Activated T-cell treated with anti-CD3 and anti-CD28 coated beads for 24 hours (primary cell): ENCODE results near the gene RAB5IF.
"Not testable (repeated sequence)": the region's sequence is repeated elsewhere in the genome, so short reads cannot be mapped to it uniquely, and the experiment has no call there.

Experiments
- DNase-seq: peaks from one replicate; pipeline ENCODE4 v3.0.0-alpha.2; 2020; ENCODE audit warnings: low read depth

The RAB5IF gene

DNA sequence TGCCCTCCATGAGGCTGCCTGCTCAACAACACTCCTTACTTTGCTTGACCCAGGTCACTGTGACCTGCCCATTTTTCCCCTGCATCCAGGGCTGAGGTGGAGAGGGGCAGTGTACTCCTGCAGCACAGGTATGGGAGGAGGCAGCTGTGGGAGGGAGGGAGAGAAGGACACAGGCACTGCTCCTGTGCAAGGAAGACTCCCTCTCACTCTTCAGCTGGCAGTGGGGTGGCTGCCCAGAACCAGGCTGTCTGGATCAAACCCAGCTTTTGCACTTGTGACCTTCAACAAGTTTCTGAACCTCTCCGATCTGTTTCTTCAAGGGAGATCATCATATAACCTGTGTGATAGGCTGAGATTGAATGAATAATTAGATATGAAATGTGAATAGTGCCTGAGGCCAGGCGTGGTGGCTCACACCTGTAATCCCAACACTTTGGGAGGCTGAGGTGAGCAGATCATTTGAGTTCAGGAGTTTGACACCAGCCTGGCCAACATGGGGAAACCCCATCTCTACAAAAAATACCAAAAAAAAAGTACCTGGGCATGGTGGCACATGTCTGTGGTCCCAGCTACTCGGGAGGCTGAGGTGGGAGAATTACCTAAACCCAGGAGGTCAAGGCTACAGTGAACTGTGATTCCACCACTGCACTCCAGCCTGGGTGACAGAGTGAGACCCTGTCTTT lies 18.1 kb upstream of the RAB5IF start:
- DNase-seq, result no peak

DNA sequence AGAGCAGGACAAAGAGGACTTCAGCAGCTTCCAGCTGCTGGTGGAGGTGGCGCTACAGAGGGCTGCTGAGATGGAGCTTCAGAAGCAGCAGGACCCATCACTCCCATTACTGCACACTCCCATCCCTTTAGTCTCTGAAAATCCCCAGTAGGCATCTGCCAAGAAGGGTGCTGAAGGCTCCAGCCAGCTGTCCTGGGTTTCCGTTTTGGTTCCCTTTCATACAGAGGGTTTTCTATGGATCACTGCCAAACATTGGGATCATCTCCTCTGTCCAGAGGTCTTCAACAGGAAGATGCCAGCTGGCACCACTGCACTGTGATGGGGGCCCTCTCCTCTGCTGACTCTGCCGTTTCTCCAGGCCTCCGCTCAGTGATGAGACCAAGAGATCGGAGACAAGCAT lies 14.3 kb upstream of the RAB5IF start:
- no peak for DNase-seq

DNA sequence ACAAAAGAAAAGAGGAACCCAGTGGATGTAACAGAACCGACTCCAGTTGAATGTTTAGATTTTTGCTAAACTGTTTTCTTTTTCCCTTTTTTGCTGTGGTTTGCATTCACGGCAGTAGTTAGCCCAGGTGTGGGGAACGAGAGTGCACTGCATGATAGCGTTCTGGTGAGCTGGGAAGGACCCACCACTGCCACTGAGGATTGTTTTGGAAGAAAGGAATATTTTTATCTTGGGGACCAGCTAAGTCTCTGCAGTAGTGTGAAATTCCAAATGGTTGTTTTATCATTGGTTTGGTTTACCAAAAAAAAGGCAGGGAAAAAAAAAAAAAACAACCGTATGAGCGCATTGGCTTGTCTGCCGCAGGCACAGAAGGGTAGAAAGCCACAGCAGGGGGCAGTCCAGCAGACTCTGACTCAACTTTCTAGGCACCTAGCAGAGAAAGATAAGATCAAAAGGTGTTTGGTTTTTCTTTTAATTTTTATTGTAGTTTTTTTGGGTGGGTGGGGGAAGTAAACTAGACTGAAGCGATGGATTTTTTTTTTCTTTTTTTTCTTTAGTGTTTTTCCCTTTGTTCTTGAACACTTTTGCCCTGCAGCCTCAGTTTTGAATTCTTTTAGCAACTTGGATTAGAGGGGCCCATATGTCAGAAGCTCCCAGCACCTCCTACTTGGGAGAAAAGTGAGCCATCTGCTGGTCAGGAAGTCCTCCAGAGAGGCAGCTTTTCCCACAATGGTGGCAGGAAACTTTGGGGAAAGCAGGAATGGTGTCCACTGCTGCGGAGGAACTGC lies 13.5 kb upstream of the RAB5IF start:
- no peak for DNase-seq

DNA sequence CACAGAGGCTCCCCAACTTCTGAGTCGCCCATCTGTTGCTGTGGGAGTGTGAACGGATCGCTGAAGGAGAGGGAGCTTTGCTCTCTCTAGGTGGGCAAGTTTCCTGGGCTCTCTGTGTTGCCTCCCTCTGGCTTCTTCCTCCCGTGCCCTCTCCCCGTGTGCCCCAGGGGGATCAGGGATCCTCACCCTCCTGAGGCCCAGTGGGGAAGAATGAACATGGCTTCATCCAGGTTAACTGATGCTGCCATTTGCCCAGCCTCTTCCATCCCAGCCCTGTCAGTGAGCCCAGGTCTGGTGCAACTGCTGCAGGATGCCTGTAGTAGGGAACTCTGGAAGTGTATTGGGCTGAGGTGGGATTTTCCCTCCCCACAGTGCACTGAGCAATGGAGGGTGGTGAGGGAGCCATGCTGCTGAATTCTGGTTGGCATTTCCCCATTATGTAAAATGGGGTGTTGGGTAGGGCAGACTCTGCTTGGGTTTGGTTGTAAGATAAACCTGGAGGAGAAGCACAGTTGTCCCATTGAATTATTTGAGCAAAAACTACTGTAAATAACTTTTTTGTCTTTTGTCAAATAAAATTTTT lies 12.1 kb upstream of the RAB5IF start:
- DNase-seq, result no peak

DNA sequence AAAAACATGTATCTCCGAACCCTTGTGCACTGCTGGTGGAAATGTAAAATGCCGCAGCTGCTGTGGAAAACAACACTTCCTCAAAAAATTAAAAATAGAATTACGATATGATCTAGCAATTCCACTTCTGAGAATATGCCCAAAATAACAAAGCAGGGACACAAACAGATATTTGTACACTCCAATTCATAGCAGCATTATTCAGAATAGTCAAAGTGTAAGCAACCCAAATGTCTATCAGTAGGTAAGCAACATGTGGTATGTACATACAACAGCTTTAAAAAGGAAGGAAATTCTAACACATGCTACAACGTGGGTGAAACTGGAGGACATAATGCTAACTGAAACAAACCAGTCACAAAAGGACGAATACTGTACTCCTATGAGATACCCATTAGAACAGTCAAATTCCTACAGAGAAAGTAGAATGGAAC lies 5.7 kb upstream of the RAB5IF start:
- DNase-seq, result no peak

DNA sequence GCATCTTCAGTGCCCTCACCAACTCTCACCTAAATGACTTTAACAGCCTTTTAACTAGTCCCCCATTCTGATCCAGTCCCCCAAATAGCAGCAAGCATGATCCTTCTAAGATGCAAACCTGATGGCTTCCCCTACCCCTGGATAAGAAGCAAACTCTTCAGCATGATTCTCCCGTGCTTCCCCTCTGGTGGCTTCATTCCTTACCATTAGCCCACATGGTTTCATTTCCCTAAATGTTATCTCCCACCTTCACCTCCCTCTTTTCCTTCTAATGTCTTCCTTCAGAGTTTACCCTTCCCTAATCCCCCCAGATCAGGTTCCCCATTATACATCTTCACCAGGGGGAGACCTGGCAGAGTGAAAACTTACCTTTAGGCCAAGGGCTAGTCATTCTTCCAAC lies 4.0 kb upstream of the RAB5IF start:
- no peak for DNase-seq

DNA sequence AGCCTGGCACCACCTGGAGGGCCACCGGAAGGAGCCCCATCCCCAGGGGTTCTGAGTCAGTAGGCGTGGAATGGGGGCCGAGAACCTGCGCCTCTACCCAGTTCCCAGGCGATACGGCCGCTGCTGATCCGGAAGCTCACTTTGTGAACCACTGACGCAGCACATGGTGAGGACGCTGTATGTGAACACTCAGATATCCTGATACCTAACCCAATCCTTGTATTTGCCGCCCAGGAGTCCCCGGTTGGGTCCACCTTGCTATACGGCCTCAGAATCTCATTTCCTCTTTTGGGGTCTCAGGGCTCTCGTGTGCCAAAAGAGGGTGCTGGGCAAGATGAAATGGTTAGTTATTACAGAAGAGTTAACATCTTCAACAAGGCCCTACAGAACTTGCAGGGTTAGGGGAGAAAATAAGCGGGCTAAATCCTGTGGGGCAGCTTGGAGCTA lies 604 bp upstream of the RAB5IF start:
- DNase-seq, result peak; percentile 23

DNA sequence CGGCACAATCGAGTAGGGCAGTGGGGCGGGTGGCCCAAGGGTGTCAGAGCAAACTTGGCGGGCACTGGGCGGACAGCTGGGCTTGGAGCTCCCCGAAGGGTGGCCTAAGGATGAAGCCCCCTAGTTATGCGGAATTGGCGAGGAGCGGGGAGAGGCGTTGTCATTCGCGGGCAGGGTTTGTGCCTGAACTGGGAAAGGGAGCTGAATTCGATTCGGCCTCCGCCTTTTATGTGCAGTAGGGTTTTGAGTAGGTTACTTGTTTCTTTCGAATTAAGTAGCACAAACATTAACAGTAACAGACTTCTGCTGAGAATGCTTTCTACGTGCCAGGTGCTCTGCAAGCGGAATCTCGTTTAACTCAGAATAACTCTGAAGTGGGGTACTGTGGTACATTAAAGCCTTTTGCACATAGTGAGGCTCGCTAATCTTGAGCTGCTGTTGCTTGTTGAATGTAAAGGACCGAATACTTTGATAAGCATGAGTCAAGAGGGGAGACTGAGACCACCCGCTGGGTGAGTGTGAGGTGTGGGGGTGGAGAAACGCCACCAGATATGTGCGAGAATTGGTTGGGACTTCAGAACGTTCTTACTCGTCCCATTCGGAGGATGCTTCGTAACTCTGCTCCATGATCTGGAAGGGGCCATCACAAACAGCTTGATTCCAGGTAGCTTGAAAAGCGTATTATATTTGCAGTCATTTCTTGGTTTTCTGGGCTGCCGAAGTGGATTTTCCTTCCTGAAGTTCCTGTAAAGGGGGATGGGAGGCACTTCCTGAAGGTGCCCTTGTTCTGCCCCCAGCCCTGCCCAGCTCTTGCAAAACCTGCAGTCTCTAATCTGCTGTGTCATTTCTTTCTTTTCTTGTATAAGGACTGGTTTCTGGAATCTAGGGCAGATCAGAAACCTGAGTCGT lies 833 bp downstream of the RAB5IF start:
- no peak for DNase-seq

DNA sequence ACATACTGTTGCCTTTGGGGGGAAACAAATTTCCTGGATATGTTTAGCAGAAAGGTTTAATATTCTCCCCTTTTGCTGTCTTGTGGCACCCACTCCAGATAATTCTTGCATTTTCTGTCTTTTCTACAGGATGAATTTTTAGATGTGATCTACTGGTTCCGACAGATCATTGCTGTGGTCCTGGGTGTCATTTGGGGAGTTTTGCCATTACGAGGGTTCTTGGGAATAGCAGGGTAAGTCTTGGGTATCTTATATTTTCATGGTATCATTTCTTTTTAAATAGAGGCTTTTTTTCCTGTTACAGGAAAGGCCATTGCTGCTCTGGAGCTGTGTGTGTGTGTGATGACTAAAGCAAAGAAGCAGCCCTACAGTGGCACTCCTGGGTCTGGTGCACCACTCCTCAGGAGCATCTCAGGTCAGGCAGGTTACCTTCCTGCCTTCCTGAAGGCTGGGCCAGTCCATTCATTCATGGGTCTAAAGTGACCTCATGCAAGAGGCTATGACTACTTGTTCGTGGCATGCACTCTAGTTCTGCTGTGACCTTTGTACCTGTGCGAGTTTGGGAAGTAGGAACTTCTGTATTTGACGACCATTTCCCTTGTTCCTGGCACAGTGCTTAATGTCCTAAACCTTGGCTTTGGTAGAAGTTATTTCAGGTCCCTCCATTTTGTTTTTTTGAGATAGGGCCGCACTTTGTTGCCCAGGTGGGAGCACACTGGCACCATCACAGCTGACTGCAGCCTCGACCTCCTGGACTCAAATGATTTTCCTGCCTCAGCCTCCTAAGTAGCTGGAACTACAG lies 2.2 kb downstream of the RAB5IF start:
- DNase-seq, result no peak

DNA sequence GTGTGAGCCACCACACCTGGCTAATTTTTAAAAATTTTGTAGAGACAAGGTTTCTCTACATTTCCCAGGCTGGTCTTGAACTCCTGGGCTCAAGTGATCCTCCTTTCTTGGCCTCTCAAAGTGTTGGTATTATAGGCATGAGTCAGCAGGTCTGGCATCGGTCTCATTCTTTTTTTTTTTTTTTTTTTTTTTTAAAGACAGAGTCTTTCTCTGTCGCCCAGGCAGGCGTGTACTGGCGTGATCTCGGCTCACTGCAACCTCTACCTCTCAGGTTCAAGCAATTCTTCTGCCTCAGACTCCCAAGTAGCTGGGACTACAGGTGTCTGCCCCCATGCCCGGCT lies 2.8 kb downstream of the RAB5IF start:
- DNase-seq, result not testable (repeated sequence)

DNA sequence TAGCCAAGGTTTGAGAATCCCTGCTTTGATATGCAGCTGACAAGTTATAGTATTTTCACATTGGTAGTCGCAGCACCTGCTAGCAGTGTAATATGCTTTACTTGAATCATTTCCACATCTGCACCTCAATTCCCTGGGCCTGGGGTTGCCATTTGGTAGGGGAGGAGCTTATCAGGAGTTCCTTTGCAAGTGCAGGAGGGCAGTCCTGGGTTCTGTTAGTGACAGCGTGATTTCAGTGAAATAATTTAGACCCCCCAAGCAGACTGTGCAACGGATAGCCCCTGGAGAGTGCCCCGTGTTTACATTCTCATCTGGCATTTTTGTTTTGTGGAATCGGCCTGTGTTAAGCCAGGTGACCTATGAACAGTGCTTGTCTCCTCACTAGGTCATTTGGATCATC lies 6.0 kb downstream of the RAB5IF start:
- no peak for DNase-seq

DNA sequence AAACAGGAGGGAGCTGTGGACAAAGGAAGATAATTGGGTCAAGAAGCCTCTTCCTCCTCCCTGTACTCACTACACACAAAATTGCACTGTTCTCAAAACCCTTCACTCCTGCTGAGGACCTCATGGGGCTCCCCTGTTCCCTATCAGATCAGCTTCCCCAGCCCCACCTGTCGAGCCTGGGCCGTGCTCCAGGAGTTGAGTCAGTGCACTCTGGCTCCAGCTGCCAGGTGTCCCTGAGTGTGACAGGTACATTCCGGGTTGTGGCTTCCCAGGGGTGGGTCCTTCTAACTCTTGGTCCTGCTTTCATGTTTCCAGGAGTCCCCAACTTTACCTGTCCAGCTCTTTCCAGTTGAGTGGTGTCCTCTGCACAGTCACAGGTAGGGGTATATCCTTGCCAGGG lies 8.4 kb downstream of the RAB5IF start:
- DNase-seq, result no peak

DNA sequence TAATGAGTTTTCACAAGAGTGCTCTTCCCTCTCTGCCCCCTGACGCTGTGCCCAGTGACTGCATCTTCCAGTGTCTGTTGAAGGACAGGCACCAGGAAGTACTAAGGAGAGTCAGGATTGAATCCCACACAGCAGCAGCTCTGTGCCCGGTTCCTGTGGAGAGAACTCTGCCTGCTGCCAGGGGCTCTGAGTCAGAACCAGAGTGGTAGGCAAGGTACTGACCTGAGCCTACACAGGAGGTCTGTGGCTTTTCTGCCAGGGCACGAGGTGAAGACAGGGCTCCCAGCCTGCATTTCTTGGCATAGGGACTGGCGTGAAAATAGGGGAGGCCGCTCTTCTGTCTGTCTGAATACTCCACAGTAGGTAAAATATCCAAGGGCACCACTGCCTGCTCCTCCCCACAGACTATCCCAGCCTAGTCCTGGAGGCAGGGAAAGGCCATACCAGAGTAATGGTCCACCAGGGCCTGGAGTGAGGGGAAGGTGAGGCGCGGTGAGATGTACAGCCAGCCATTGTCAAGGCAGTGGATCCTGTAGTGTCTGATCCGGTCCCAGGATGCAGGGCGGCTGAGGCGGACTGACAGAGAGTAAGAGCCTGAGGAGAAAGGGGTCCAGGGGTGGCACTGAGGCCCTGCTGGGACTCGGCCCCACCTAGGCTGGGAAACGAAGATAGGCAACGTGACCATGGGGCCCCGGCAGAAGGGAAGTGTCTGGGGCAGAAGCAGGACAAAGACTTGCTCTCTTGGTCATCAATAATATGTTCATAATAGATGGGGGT lies 9.4 kb downstream of the RAB5IF start:
- DNase-seq, result no peak

DNA sequence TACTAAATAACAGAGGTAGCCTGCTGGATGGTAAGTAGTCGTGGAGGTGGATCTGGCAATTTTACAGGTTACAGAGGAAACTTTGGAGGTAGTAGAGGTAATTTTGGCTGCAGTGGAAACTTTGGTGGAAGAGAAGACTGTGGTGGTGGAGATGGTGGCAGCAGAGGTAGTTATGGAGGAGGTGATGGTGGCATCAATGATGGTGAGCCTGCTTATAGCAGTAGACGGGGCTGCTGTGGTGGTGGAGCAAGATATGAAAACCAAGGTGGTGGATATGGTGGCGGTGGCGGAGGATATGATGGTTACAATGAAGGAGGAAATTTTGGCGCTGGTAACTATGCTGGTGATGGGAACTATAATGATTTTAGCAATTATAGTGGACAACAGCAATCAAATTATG lies 15.3 kb downstream of the RAB5IF start:
- DNase-seq, result no peak

DNA sequence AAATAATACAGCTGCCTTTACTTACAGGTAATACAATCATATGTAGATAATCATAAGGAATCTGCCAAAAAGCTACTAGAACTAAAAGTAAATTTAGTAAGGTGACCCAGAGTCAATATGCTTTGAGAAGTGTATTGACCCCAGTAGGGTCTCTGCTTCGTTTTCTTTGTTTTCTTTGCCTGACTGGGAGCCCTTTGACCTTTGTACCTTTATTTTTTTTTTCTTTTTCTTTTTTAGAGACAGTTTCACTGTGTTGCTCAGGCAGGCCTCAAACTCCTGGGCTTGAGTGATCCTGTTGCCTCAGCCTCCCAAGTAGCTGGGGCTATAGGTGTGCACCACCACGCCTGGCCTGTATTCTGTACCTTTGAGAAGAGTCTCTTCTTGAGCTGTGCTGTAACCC lies 17.9 kb downstream of the RAB5IF start:
- DNase-seq, result no peak

DNA sequence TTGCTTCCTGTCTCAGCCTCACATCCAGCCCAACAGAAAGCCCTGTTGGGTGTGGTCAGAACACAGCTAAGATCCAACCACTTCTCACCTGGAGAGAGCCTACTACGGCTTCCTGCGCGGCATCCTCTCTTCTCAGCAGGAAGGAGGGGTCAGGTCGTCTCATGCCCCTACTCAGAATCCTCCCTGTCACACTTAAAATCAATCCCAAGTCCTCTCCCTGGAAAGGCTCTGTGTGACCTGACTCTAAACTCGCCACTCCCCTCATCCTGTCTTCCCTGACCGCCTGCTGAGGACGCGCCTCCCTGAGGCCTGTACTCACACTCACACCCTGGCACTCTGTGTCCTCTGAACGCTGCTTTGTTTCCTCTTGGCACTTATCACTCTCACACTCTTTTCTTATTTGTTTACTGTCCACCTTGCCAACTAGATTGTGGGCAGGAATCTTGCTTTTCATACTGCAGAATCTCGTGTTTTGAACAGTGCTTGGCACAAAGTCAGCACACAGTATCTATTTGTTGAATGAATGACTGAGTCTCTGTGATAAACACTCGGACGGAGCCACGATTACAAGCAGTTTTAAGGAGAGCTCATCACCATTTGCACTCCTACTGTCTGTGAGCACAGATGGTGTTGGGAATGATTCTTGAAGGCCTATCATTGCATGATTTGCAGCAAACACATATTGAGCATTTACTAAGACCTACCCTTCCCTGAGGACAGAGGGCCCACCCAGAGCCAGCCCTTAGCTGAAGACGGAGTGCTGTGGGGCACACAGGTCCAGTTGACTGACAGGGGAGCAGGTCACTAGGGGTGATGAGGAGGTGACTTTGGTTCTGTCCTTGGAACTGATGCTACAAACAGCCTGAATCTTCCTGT lies 18.7 kb downstream of the RAB5IF start:
- no peak for DNase-seq

DNA sequence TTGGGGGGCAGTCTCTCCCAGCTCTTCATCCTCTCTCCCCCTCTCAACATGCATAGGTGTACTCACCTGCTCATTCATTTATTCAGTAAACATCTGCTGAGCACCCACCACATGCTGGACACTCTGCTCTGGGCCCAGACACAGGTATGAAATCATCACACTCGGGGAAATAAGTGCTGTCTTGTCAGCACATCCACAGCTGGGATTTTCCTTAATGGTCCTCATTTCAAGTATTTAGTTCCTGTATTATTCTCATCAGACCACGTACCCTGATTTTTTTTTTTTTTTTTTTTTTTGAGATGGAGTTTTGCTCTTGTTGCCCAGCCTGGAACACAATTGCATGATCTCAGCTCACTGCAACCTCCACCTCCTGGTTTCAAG lies 19.4 kb downstream of the RAB5IF start:
- no peak for DNase-seq

DNA sequence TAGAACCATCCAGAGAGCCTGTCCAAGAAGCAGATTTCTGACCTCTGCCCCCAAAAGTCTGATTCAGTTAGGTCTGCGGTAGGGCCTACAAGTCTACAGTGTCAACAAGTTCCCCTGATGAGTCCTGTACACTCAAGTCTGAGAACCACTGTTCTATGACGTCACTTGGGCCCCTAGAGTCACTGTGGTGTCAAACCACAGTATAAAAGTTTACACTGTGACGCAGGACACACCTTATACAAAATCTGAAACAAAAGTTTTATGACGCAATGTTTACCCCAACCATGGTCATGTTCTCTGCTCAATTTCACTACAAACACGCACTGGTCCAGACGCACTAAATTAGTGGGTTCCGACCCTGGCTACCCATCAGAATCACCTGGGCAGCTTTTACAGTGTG lies 22.5 kb downstream of the RAB5IF start:
- no peak for DNase-seq

DNA sequence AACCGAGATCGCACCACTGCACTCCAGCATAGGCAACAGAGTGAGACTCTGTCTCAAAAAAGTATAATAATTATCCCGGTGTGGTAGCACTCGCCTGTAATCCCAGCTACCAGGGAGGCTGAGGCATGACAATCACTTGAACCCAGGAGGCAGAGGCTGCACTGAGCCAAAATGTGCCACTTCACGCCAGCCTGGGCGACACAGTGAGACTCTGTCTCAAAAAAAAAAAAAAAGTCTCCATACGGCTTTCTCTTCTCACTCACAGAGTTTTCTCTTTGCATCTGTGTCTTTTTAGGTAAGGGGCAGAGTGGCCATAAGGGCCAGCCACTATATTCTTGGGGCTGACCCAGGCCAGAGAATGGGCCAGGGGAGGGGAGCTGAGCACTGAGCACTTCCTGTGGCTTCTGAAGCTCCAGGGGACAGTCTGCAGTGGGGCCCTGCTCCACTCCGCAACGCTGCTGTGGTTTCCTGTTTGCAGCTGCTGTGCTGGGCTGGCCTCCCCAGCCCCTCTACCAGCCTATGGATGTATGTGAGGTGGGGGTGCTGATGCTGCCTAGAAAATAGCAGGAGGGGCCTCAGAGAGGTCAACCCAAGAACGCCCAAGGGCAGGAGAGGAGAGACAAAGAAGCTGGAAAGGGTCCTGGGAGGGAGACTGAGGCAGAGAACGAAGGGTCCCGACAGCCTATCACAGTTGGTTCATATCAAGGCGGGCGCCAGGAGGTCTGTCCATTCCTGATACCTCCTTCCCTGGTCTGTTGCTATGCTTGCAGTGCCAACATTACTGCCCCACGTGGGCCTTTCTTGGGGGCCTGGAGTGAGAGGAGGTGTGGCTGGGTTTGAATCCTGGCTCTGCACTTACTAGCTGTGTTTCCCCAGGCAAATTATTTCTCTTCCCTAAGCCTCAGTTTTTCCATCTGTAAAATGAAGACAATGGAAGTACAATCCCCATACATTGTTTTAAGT lies 24.4 kb downstream of the RAB5IF start:
- DNase-seq, result no peak
